H1 (cell line): Measurements from ENCODE around the gene RFLNA. TPM values are rescaled to one million over a fixed set of nuclear protein-coding genes. Genes with fewer than 3 reads are reported as not detected.
A peak's percentile ranks its signal among the peaks of the same experiment; 100 is the strongest.

Experiments used
- CTCF ChIA-PET: fragments of 300-600 bp; sonication (Branson Sonifier 250); formaldehyde crosslinking; loops from one replicate; lab custom pipeline; 2021; ENCODE audit not compliant: partially characterized antibody; lab: Charles Lee
- POLR2A ChIA-PET: fragments of 300-600 bp; sonication (Branson Sonifier 250); formaldehyde crosslinking; loops from one replicate; lab custom pipeline; 2021; ENCODE audit warnings: inconsistent platforms; ENCODE audit not compliant: partially characterized antibody; lab: Charles Lee
- DNase-seq, 2 experiments: peaks; one replicate each; pipeline versions ENCODE4 v3.0.0 to v3.0.0-alpha.2; 2010 to 2022; ENCODE audit warnings: low spot score in 2 of 2, low read depth in 1 of 2, mixed read lengths in 1 of 2
- FAIRE-seq: peaks from 2 replicates; lab custom pipeline; 2011; peaks lifted over from hg19 to GRCh38; lab: Jason Lieb, UNC
- H2AFZ ChIP-seq: 2 replicates; pipeline ENCODE4 v1.8.1; 2012; ENCODE audit warnings: low read length, inconsistent platforms
- H2AK5ac ChIP-seq: 2 replicates; pipeline ENCODE4 v1.6.1; 2013; ENCODE audit warnings: low read depth, low read length
- H2BK120ac ChIP-seq: replicated peaks from 2 replicates; pipeline ENCODE3; 2013; ENCODE audit warnings: low read depth, low read length, inconsistent platforms
- H2BK12ac ChIP-seq: 2 replicates; pipeline ENCODE4 v1.6.1; 2013; ENCODE audit warnings: low read depth, low read length
- H2BK15ac ChIP-seq: 2 replicates; pipeline ENCODE4 v1.6.1; 2013; ENCODE audit warnings: low read length
- H2BK20ac ChIP-seq: 2 replicates; pipeline ENCODE4 v1.6.1; 2013; ENCODE audit warnings: low read length
- H2BK5ac ChIP-seq: 2 replicates; pipeline ENCODE4 v1.6.1; 2013; ENCODE audit warnings: low read depth, low read length
- H3K14ac ChIP-seq: 2 replicates; pipeline ENCODE4 v1.6.1; 2013; ENCODE audit warnings: inconsistent platforms; ENCODE audit not compliant: insufficient read length
- H3K18ac ChIP-seq: 2 replicates; pipeline ENCODE4 v1.6.1; 2013; ENCODE audit warnings: low read length; ENCODE audit errors: extremely low read depth
- H3K23ac ChIP-seq: 2 replicates; pipeline ENCODE4 v1.6.1; 2013; ENCODE audit warnings: inconsistent platforms; ENCODE audit not compliant: insufficient read length
- H3K23me2 ChIP-seq: 2 replicates; pipeline ENCODE4 v1.6.1; 2013; ENCODE audit warnings: low read depth, low read length
- H3K27ac ChIP-seq: 2 replicates; pipeline ENCODE4 v1.6.1; 2011; ENCODE audit warnings: low read depth, low read length, inconsistent platforms
- H3K27me3 ChIP-seq, 4 experiments: replicated peaks in 1 of 4; 1 replicate in 1 of 4; 2 replicates in 3 of 4; pipeline versions ENCODE4 v1.6.1 to v1.8.1; 2011 to 2013; ENCODE audit warnings: low read length in 3 of 4, mild to moderate bottlenecking in 3 of 4, inconsistent platforms in 2 of 4, mixed read lengths in 2 of 4, moderate library complexity in 1 of 4; ENCODE audit not compliant: control insufficient read depth in 3 of 4, insufficient read depth in 3 of 4; ENCODE audit errors: extremely low read depth in 1 of 4
- H3K36me3 ChIP-seq, 4 experiments: 2 replicates each; pipeline versions ENCODE4 v1.6.1 to v1.8.1; 2011 to 2013; ENCODE audit warnings: mild to moderate bottlenecking in 4 of 4, low read length in 3 of 4, moderate library complexity in 2 of 4, control low read depth in 1 of 4, inconsistent platforms in 1 of 4; ENCODE audit not compliant: insufficient read depth in 4 of 4, control insufficient read depth in 2 of 4
- H3K4ac ChIP-seq: replicated peaks from 2 replicates; pipeline ENCODE3; 2013; ENCODE audit warnings: low read length, low read depth, mixed read lengths, inconsistent platforms; ENCODE audit not compliant: insufficient read length
- H3K4me1 ChIP-seq, 4 experiments: replicated peaks in 1 of 4; 1 replicate in 1 of 4; 2 replicates in 3 of 4; pipeline versions ENCODE4 v1.6.1 to v1.8.1; 2011 to 2013; ENCODE audit warnings: low read length in 3 of 4, inconsistent platforms in 2 of 4, mixed read lengths in 1 of 4; ENCODE audit not compliant: insufficient read depth in 4 of 4, control insufficient read depth in 3 of 4
- H3K4me2 ChIP-seq, 2 experiments: 2 replicates each; pipeline versions ENCODE4 v1.6.1 to v1.8.1; 2011 to 2013; ENCODE audit warnings: low read depth in 2 of 2, low read length in 2 of 2, control low read depth in 1 of 2, inconsistent platforms in 1 of 2, mild to moderate bottlenecking in 1 of 2; ENCODE audit not compliant: insufficient read depth in 1 of 2
- H3K4me3 ChIP-seq, 4 experiments: fragments of 200-600, 300-600 bp in 1 of 4; sonication (generic), shearing (Covaris generic), sonication (Bioruptor Twin) in 1 of 4; 2 replicates each; pipeline versions ENCODE4 v1.5.1 to v1.8.1; 2011 to 2016; ENCODE audit warnings: low read length in 4 of 4, low read depth in 3 of 4, control low read depth in 2 of 4, inconsistent platforms in 2 of 4, mild to moderate bottlenecking in 2 of 4, mixed read lengths in 1 of 4, moderate library complexity in 1 of 4; ENCODE audit not compliant: insufficient read depth in 2 of 4; ENCODE audit errors: extremely low read depth in 1 of 4
- H3K56ac ChIP-seq: replicated peaks from 2 replicates; pipeline ENCODE3; 2013; ENCODE audit warnings: low read depth, mild to moderate bottlenecking, mixed read lengths, low read length, inconsistent platforms; ENCODE audit not compliant: insufficient read length
- H3K79me1 ChIP-seq: 2 replicates; pipeline ENCODE4 v1.6.1; 2013; ENCODE audit warnings: low read depth, low read length, control low read depth
- H3K79me2 ChIP-seq, 2 experiments: 2 replicates each; pipeline versions ENCODE4 v1.6.1 to v1.8.1; 2012 to 2013; ENCODE audit warnings: low read length in 2 of 2, mild to moderate bottlenecking in 2 of 2, inconsistent platforms in 1 of 2; ENCODE audit not compliant: insufficient read depth in 2 of 2, control insufficient read depth in 1 of 2
- H3K9ac ChIP-seq, 4 experiments: replicated peaks in 1 of 4; 1 replicate in 1 of 4; 2 replicates in 3 of 4; pipeline versions ENCODE4 v1.6.1 to v1.8.1; 2011 to 2013; ENCODE audit warnings: low read depth in 3 of 4, low read length in 3 of 4, control low read depth in 2 of 4, mild to moderate bottlenecking in 2 of 4, moderate library complexity in 2 of 4, inconsistent platforms in 1 of 4; ENCODE audit errors: extremely low read depth in 1 of 4
- H3K9me3 ChIP-seq, 2 experiments: 2 replicates each; pipeline versions ENCODE4 v1.6.1 to v1.8.1; 2012 to 2013; ENCODE audit warnings: mild to moderate bottlenecking in 2 of 2, moderate library complexity in 2 of 2, control low read depth in 1 of 2, inconsistent platforms in 1 of 2, low read depth in 1 of 2, low read length in 1 of 2, mixed read lengths in 1 of 2; ENCODE audit not compliant: insufficient read depth in 2 of 2
- H4K20me1 ChIP-seq, 2 experiments: replicated peaks in 1 of 2; 2 replicates each; pipeline versions ENCODE3 to v1.8.1; 2011 to 2013; ENCODE audit warnings: inconsistent platforms in 2 of 2, low read length in 2 of 2, mild to moderate bottlenecking in 1 of 2; ENCODE audit not compliant: insufficient read depth in 2 of 2, control insufficient read depth in 1 of 2
- H4K5ac ChIP-seq: 2 replicates; pipeline ENCODE4 v1.6.1; 2013; ENCODE audit warnings: low read length, low read depth, mixed read lengths, inconsistent platforms; ENCODE audit not compliant: insufficient read length
- H4K8ac ChIP-seq: 2 replicates; pipeline ENCODE4 v1.8.0; 2013; ENCODE audit warnings: mild to moderate bottlenecking, moderate library complexity, low read length, inconsistent platforms; ENCODE audit not compliant: insufficient read depth; ENCODE audit errors: extremely low read depth
- H4K91ac ChIP-seq: replicated peaks from 2 replicates; pipeline ENCODE3; 2013; ENCODE audit warnings: low read length, mixed read lengths, inconsistent platforms; ENCODE audit not compliant: insufficient read length
- CHD1 ChIP-seq: IDR thresholded peaks from 2 replicates; pipeline ENCODE4 v1.6.1; 2012; ENCODE audit warnings: low read depth, low read length, improper control_type of control experiment
- CREB1 ChIP-seq: IDR thresholded peaks from 2 replicates; pipeline ENCODE4 v1.6.1; 2012; ENCODE audit warnings: inconsistent platforms
- EGR1 ChIP-seq: IDR thresholded peaks from 2 replicates; pipeline ENCODE4 v1.6.1; 2011; ENCODE audit warnings: low read depth, low read length, borderline replicate concordance
- GABPA ChIP-seq: IDR thresholded peaks from 2 replicates; pipeline ENCODE4 v1.6.1; 2011; ENCODE audit warnings: mild to moderate bottlenecking, low read length, moderate library complexity, borderline replicate concordance; ENCODE audit not compliant: insufficient read depth
- NANOG ChIP-seq: IDR thresholded peaks from 2 replicates; pipeline ENCODE4 v1.6.1; 2011; ENCODE audit warnings: low read length, low read depth, mild to moderate bottlenecking, inconsistent platforms; ENCODE audit not compliant: insufficient read depth, poor library complexity, severe bottlenecking
- POLR2AphosphoS5 ChIP-seq: IDR thresholded peaks from 2 replicates; pipeline ENCODE4 v1.6.1; 2011; ENCODE audit warnings: low read depth, low read length
- POU5F1 ChIP-seq: IDR thresholded peaks from 2 replicates; pipeline ENCODE4 v1.6.1; 2011; ENCODE audit warnings: low read depth, mild to moderate bottlenecking, low read length, moderate library complexity
- RAD21 ChIP-seq, 2 experiments: IDR thresholded peaks in 1 of 2; conservative IDR thresholded peaks in 1 of 2; 2 replicates each; pipeline ENCODE4 v1.6.1; 2011; ENCODE audit warnings: low read depth in 2 of 2, low read length in 2 of 2, improper control_type of control experiment in 1 of 2, inconsistent platforms in 1 of 2, mild to moderate bottlenecking in 1 of 2, moderate library complexity in 1 of 2
- RBBP5 ChIP-seq: IDR thresholded peaks from 2 replicates; pipeline ENCODE4 v1.7.1; 2012; ENCODE audit warnings: low read depth, mild to moderate bottlenecking, inconsistent platforms, low read length, moderate library complexity, borderline replicate concordance
- SIX5 ChIP-seq: IDR thresholded peaks from 2 replicates; pipeline ENCODE4 v1.6.1; 2011; ENCODE audit warnings: mild to moderate bottlenecking, low read depth, low read length
- SUZ12 ChIP-seq: fragments of 200-600 bp; sonication (generic); IDR thresholded peaks from 2 replicates; pipeline ENCODE4 v1.6.1; 2012; ENCODE audit warnings: mild to moderate bottlenecking, inconsistent platforms, low read length, moderate library complexity, mixed read lengths
- TAF1 ChIP-seq: IDR thresholded peaks from 2 replicates; pipeline ENCODE4 v1.6.1; 2011; ENCODE audit warnings: mild to moderate bottlenecking, low read depth, low read length
- WGBS, 2 experiments: shearing (Covaris generic) in 1 of 2; methylation state at CpG; one replicate each; pipeline versions ENCODE4 v1.1.6 to v1.1.7; 2013 to 2015; ENCODE audit warnings: low lambda C conversion rate in 2 of 2, mixed read lengths in 2 of 2, inconsistent platforms in 1 of 2, low coverage in 1 of 2, missing lambda C conversion rate in 1 of 2; ENCODE audit not compliant: insufficient replicate concordance in 2 of 2, insufficient coverage in 1 of 2, insufficient read length in 1 of 2; ENCODE audit errors: extremely low coverage in 1 of 2, missing lambda C conversion rate in 1 of 2; 5-methylcytosine and 5-hydroxymethylcytosine counted together
- polyA plus RNA-seq, 7 experiments: library from polyadenylated mRNA; depleted of rRNA in 3 of 7; stranded (reverse) in 5 of 7; unstranded in 2 of 7; fragments of >200 nt in 5 of 7; fragments of 200-250 nt in 2 of 7; gene quantifications; 1 replicate in 5 of 7; 2 replicates in 1 of 7; 4 replicates in 1 of 7; pipeline versions ENCODE4 v1.2.1 to v1.2.3, GENCODE V29; 2011 to 2013; ENCODE audit warnings: missing spikeins in 2 of 7, mixed read lengths in 2 of 7
- total RNA-seq: library from RNA; stranded (reverse); fragmentation: NEBNext Ultra II Directional; extraction: Animal tissue kit (Norgen Biotek cat#: 25700); gene quantifications from 2 replicates; pipeline ENCODE4 v1.2.1, GENCODE V29; 2021
- TF ChIP-seq, protein P1 (sequence below): IDR thresholded peaks from 2 replicates; pipeline ENCODE4 v1.6.1; 2012; ENCODE audit warnings: inconsistent platforms

RFLNA gene
- total and polyA plus RNA-seq, 2 of the 8 experiments (the other 6 are each of a cell fraction or from before 2014, with no cell fraction given): 6.4 to 6.6 TPM

- Histone ChIP-seq H3K18ac (no peak overlapping the region), H3K36me3 (peaks cover 0 to 4% (median 0%) of the 10 kb centered on the region in 4 experiments; a peak in 1 of 8 replicates), H3K14ac (no peak overlapping the region), H3K27ac (no peak overlapping the region), H3K79me1 (no peaks in the 10 kb centered on the region; the same call in 1 of the 2 replicates), H2BK12ac (peak overlapping the region; percentile 68; the same call in 1 of the 2 replicates), H3K4me1 (peaks cover 0 to 10% (median 6%) of the 10 kb centered on the region in 4 experiments; a peak in 5 of 7 replicates), H3K4me3 (no peak overlapping the region), H3K23ac (no peak overlapping the region), H3K9ac (no peak overlapping the region), H3K4me2 (no peak overlapping the region), H2BK5ac (no peak overlapping the region), H3K79me2 (no peaks in the 10 kb centered on the region), H2BK20ac (no peak overlapping the region), H3K27me3 (no peaks in the 10 kb centered on the region), H3K9me3 (no peaks in the 10 kb centered on the region), H4K20me1 (peaks cover 0 to 1% of the 10 kb centered on the region in 2 experiments), H3K4ac (peak overlapping the region; percentile 53), H2BK120ac (no peak overlapping the region), H3K56ac (no peak overlapping the region), H3K23me2 (no peaks in the 10 kb centered on the region), H2AFZ (no peak overlapping the region), H2AK5ac (0 out of 2 replicates have a peak overlapping the region, but pooled peaks have one; percentile 13), H2BK15ac (no peak overlapping the region), H4K8ac (no peak overlapping the region), H4K5ac (no peak overlapping the region), H4K91ac (no peak overlapping the region)
- 93% methylated on average over 3 of the region's 3 CpGs; no CpG with 5 or more reads in 1 of the 2 experiments for WGBS, 2 experiments
- DNase-seq (no peak), FAIRE-seq (no peak)
- CTCF ChIA-PET: interaction anchor here (0.6 to 3.1 kb wide), 6 partner anchors 8 to 281 kb away, joined by 3 to 11 read pairs (median 4); no protein-coding TSS in a partner anchor
- POLR2A ChIA-PET: interaction anchor here (1.2 kb wide), 2 partner anchors 8 to 15 kb away, joined by 4 read pairs; no protein-coding TSS in a partner anchor
- TF ChIP-seq CREB1 (no peak), RBBP5 (no peak), NANOG (no peak), EGR1 (no peak), SIX5 (no peak), GABPA (no peak), POU5F1 (no peak), POLR2AphosphoS5 (no peak), RAD21 (IDR thresholded peaks at IDR 0.05 in 1 of 2, conservative IDR thresholded peaks at IDR 0.05 in 1 of 2; ENCODE audit: low read depth in 2 of 2, low read length in 2 of 2) (no peak), TAF1 (no peak), CHD1 (no peak), SUZ12 (no peak)
- TF ChIP-seq, protein P1, sequence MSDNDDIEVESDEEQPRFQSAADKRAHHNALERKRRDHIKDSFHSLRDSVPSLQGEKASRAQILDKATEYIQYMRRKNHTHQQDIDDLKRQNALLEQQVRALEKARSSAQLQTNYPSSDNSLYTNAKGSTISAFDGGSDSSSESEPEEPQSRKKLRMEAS: no peak
These were observed 15.9 kb downstream of the RFLNA start for GRCh38 chr12:124310785-124311184.
